ENCODE data around the gene ZNF483. TPM values are rescaled to one million over a fixed set of nuclear protein-coding genes. Genes with fewer than 3 reads are reported as not detected.
"Not testable (repeated sequence)": the region's sequence is repeated elsewhere in the genome, so short reads cannot be mapped to it uniquely, and the experiment has no call there.

The ZNF483 gene
- total RNA-seq, 2 experiments from 2014 or later = 0.06 to 3.2 TPM

- POLR2A ChIA-PET = interaction anchor here (1.2 kb wide), 1 partner anchor 14 kb away, joined by 3 read pairs; no protein-coding TSS in a partner anchor
- H2AFZ ChIP-seq (ENCODE audit: low read length) = no peak overlapping the region
- no peaks in the 10 kb centered on the region for H3K36me3 ChIP-seq (ENCODE audit: insufficient read depth, low read length)
- no peaks in the 10 kb centered on the region for H3K9me2 ChIP-seq (ENCODE audit: insufficient read depth, low read length)
- TF ChIP-seq EZH2phosphoT487 (IDR thresholded peaks at IDR 0.05; ENCODE audit: borderline replicate concordance, low read depth, low read length) = no peak
- no peak for TF ChIP-seq CTCF (conservative IDR thresholded peaks at IDR 0.05; ENCODE audit: low read length)
- H3K4me3 ChIP-seq (ENCODE audit: low read depth, low read length, poor library complexity, severe bottlenecking) = no peak overlapping the region
- DNase-seq (ENCODE audit: low spot score) = no peak
- H3K4me2 ChIP-seq (ENCODE audit: low read length) = no peak overlapping the region
- no peaks in the 10 kb centered on the region for H3K4me1 ChIP-seq (ENCODE audit: insufficient read depth, low read length, poor library complexity, severe bottlenecking)
- no peaks in the 10 kb centered on the region for H3K9me3 ChIP-seq (ENCODE audit: low read length)
- intact Hi-C loops (cut with micrococcal nuclease; ENCODE audit: unreplicated experiment) = no loop called here
- CTCF ChIA-PET (ENCODE audit: unreplicated experiment) = no interaction called here
- no peak overlapping the region for H3K27ac ChIP-seq (ENCODE audit: low read depth, low read length, poor library complexity, severe bottlenecking)
- no peaks in the 10 kb centered on the region for H3K79me2 ChIP-seq (ENCODE audit: insufficient read depth, low read depth, low read length)
- H4K20me1 ChIP-seq (ENCODE audit: insufficient read depth, low read length) = no peaks in the 10 kb centered on the region
- no TSS peak for BruUV-seq (replicated peaks)
Measured at GRCh38 chr9:111561165-111561719, 36.3 kb downstream of the ZNF483 start.

- ChIA-PET CTCF (ENCODE audit: unreplicated experiment) (no interaction called here), POLR2A (no interaction called here)
- H4K20me1 ChIP-seq (ENCODE audit: insufficient read depth, low read length) = no peaks in the 10 kb centered on the region
- TF ChIP-seq EZH2phosphoT487 (IDR thresholded peaks at IDR 0.05; ENCODE audit: borderline replicate concordance, low read depth, low read length) = no peak
- no peak for TF ChIP-seq CTCF (conservative IDR thresholded peaks at IDR 0.05; ENCODE audit: low read length)
- H3K36me3 ChIP-seq (ENCODE audit: insufficient read depth, low read length) = no peaks in the 10 kb centered on the region
- no peak overlapping the region for H3K4me2 ChIP-seq (ENCODE audit: low read length)
- H3K27ac ChIP-seq (ENCODE audit: low read depth, low read length, poor library complexity, severe bottlenecking) = no peak overlapping the region
- intact Hi-C loops (cut with micrococcal nuclease; ENCODE audit: unreplicated experiment) = no loop called here
- no peaks in the 10 kb centered on the region for H3K9me3 ChIP-seq (ENCODE audit: low read length)
- no TSS peak for BruUV-seq (replicated peaks)
- no peak overlapping the region for H3K4me3 ChIP-seq (ENCODE audit: low read depth, low read length, poor library complexity, severe bottlenecking)
- H3K4me1 ChIP-seq (ENCODE audit: insufficient read depth, low read length, poor library complexity, severe bottlenecking) = no peaks in the 10 kb centered on the region
- H3K9me2 ChIP-seq (ENCODE audit: insufficient read depth, low read length) = no peaks in the 10 kb centered on the region
- H3K79me2 ChIP-seq (ENCODE audit: insufficient read depth, low read depth, low read length) = no peaks in the 10 kb centered on the region
- DNase-seq (ENCODE audit: low spot score) = no peak
- H2AFZ ChIP-seq (ENCODE audit: low read length) = no peak overlapping the region
Measured at GRCh38 chr9:111566234-111566633, 41.3 kb downstream of the ZNF483 start.

DNA sequence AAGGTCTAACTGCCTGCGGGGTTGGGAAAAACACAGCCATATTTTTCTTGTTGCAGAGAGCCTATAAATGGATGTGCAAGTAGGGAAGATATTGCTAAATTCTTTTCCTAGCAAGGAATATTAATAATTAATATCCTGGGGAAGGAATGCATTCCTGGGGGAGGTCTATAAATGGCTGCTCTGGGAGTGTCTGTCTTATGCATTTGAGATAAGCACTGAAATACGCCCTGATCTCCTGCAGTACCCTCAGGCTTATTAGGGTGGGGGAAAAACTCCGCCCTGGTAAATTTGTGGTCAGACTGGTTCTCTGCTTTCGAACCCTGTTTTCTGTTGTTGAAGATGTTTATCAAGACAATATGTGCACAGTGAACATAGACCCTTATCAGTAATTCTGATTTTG lies 43.1 kb downstream of the ZNF483 start:
- H3K27ac ChIP-seq (ENCODE audit: low read depth, low read length, poor library complexity, severe bottlenecking); H3K4me3 ChIP-seq (ENCODE audit: low read depth, low read length, poor library complexity, severe bottlenecking); H2AFZ ChIP-seq (ENCODE audit: low read length); H3K36me3 ChIP-seq (ENCODE audit: insufficient read depth, low read length); intact Hi-C loops (cut with micrococcal nuclease; ENCODE audit: unreplicated experiment); H3K79me2 ChIP-seq (ENCODE audit: insufficient read depth, low read depth, low read length); H4K20me1 ChIP-seq (ENCODE audit: insufficient read depth, low read length); BruUV-seq (replicated peaks); CTCF ChIA-PET (ENCODE audit: unreplicated experiment); H3K9me3 ChIP-seq (ENCODE audit: low read length); H3K9me2 ChIP-seq (ENCODE audit: insufficient read depth, low read length); H3K4me2 ChIP-seq (ENCODE audit: low read length); H3K4me1 ChIP-seq (ENCODE audit: insufficient read depth, low read length, poor library complexity, severe bottlenecking); POLR2A ChIA-PET: not testable (repeated sequence)
- peak; percentile 10 for DNase-seq (ENCODE audit: low spot score)

Data from OCI-LY7 (cell line).